SIG-M5 treated with dmso at 0.1 percent for 504 hours (cell line): ENCODE measurements around the gene ASL.
"Not testable (repeated sequence)": the region's sequence is repeated elsewhere in the genome, so short reads cannot be mapped to it uniquely, and the experiment has no call there.

Experiments
- DNase-seq: peaks from one replicate; lab custom pipeline; 2025; ENCODE audit not compliant: unreplicated experiment; lab: John Stamatoyannopoulos, UW

The ASL gene

GRCh38 chr7:66072208-66072607 lies 3.4 kb upstream of the ASL start:
- not testable (repeated sequence) for DNase-seq

- DNase-seq = no peak
Measured at GRCh38 chr7:66076462-66077329, 1.1 kb downstream of the ASL start.

GRCh38 chr7:66078067-66078466 lies 2.4 kb downstream of the ASL start:
- DNase-seq = no peak

GRCh38 chr7:66082083-66082482 lies 6.5 kb downstream of the ASL start:
- DNase-seq = no peak

GRCh38 chr7:66082886-66083415 lies 7.3 kb downstream of the ASL start:
- DNase-seq = no peak

- DNase-seq = no peak
Measured at GRCh38 chr7:66083677-66084076, 8.1 kb downstream of the ASL start.

- no peak for DNase-seq
Measured at GRCh38 chr7:66088861-66089838, 13.5 kb downstream of the ASL start.

GRCh38 chr7:66092654-66093053 lies 17.0 kb downstream of the ASL start:
- DNase-seq = no peak

- no peak for DNase-seq
Measured at GRCh38 chr7:66095010-66095409, 19.4 kb downstream of the ASL start.

GRCh38 chr7:66099232-66099550 lies 23.6 kb downstream of the ASL start:
- no peak for DNase-seq

- DNase-seq = peak; percentile 83
Measured at GRCh38 chr7:66099551-66100407, 24.2 kb downstream of the ASL start.

- DNase-seq = no peak
Measured at GRCh38 chr7:66100408-66101050, 24.9 kb downstream of the ASL start.

- DNase-seq = not testable (repeated sequence)
Measured at GRCh38 chr7:66102168-66102567, 26.5 kb downstream of the ASL start.

- not testable (repeated sequence) for DNase-seq
Measured at GRCh38 chr7:66103994-66104393, 28.4 kb downstream of the ASL start.

- no peak for DNase-seq
Measured at GRCh38 chr7:66105263-66105748, 29.7 kb downstream of the ASL start.

- not testable (repeated sequence) for DNase-seq
Measured at GRCh38 chr7:66108410-66108809, 32.8 kb downstream of the ASL start.

GRCh38 chr7:66110856-66111255 lies 35.2 kb downstream of the ASL start:
- no peak for DNase-seq

GRCh38 chr7:66114743-66115649 lies 39.4 kb downstream of the ASL start, which contains the start of gene CRCP:
Gene CRCP (plus strand): TSS chr7:66114847. CDS start chr7:66114963, 116 bp downstream.
- peak; percentile 83 for DNase-seq
